Esophagus muscularis mucosa (tissue), 4 donors: Measurements from ENCODE around the gene GASK1A. TPM values are rescaled to one million over a fixed set of nuclear protein-coding genes. Genes with fewer than 3 reads are reported as not detected.

Experiments
- DNase-seq: peaks from one replicate; pipeline ENCODE4 v3.0.0-alpha.2; 2017; ENCODE audit errors: extremely low spot score
- H3K27ac ChIP-seq, 4 donors: fragments of 200-600 bp; sonication (generic); replicated peaks in 1 of 4; 1 replicate in 3 of 4; 2 replicates in 1 of 4; pipeline ENCODE4 v1.5.1; 2016 to 2019; ENCODE audit warnings: mild to moderate bottlenecking in 1 of 4
- H3K27me3 ChIP-seq, 4 donors: fragments of 200-600 bp; sonication (generic); one replicate each; pipeline versions ENCODE4 v1.5.1 to v1.6.0; 2016 to 2019
- H3K36me3 ChIP-seq, 4 donors: fragments of 200-600 bp; sonication (generic); one replicate each; pipeline ENCODE4 v1.5.1; 2016 to 2019
- H3K4me1 ChIP-seq, 4 donors: fragments of 200-600 bp; sonication (generic); one replicate each; pipeline ENCODE4 v1.5.1; 2016 to 2019
- H3K4me3 ChIP-seq, 4 donors: fragments of 200-600 bp; sonication (generic); 1 replicate in 2 of 4; 2 replicates in 2 of 4; pipeline ENCODE4 v1.5.1; 2016 to 2019; ENCODE audit warnings: mild to moderate bottlenecking in 4 of 4, moderate library complexity in 1 of 4
- H3K9me3 ChIP-seq, 4 donors: fragments of 200-600 bp; sonication (generic); 1 replicate in 3 of 4; 2 replicates in 1 of 4; pipeline ENCODE4 v1.5.1; 2016 to 2019
- CTCF ChIP-seq, 3 experiments: fragments of 200-600 bp in 2 of 3; fragments of 450-650 bp in 1 of 3; sonication (generic) in 2 of 3; IDR thresholded peaks; one replicate each; pipeline ENCODE4 v1.5.1; 2017 to 2019; ENCODE audit warnings: antibody characterized with exemption in 3 of 3, mild to moderate bottlenecking in 2 of 3, moderate library complexity in 1 of 3
- EP300 ChIP-seq: sonication (generic); formaldehyde crosslinking; IDR thresholded peaks from one replicate; pipeline ENCODE4 v1.6.1; 2017; ENCODE audit warnings: antibody characterized with exemption
- POLR2A ChIP-seq: fragments of 450-650 bp; IDR thresholded peaks from one replicate; pipeline ENCODE4 v1.6.1; 2017; ENCODE audit warnings: antibody characterized with exemption, moderate library complexity, mild to moderate bottlenecking, low read depth
- POLR2AphosphoS5 ChIP-seq, 2 donors: sonication (generic); formaldehyde crosslinking; IDR thresholded peaks; one replicate each; pipeline ENCODE4 v1.6.1; 2017; ENCODE audit warnings: antibody characterized with exemption in 2 of 2
- WGBS: methylation state at CpG from one replicate; pipeline ENCODE4 v1.1.5; 2018; 5-methylcytosine and 5-hydroxymethylcytosine counted together
- intact Hi-C: fragments of 100-400 bp; cut with DNase I; formaldehyde crosslinking; loops from one replicate; pipeline ENCODE4 v1.15.1; 2023
- total RNA-seq, 4 donors: library from RNA; depleted of rRNA; stranded (reverse); fragments of >200 nt; gene quantifications; one replicate each; pipeline versions ENCODE4 v1.1.0 to v1.2.1, GENCODE V29; 2016

Gene GASK1A
- total RNA-seq, 4 donors from 2014 or later, result 10.2 to 22.1 (median 15.8) TPM

- no peak overlapping the region for H3K27ac ChIP-seq
Observed at GRCh38 chr3:43094851-43095250, 115.7 kb downstream of the GASK1A start.

GRCh38 chr3:43095370-43095769 lies 116.3 kb downstream of the GASK1A start:
- Histone ChIP-seq H3K4me3 (no peak overlapping the region), H3K4me1 (peaks cover 18 to 49% (median 36%) of the 10 kb centered on the region in 4 donors), H3K9me3 (no peaks in the 10 kb centered on the region), H3K27me3 (no peaks in the 10 kb centered on the region), H3K36me3 (no peaks in the 10 kb centered on the region), H3K27ac (no peak overlapping the region)
- intact Hi-C loops, result no loop called here
- 97% methylated on average over 5 of the region's 5 CpGs for WGBS
- TF ChIP-seq EP300 (no peak), POLR2AphosphoS5 (IDR thresholded peaks at IDR 0.05) (no peak), CTCF (IDR thresholded peaks at IDR 0.05) (no peak), POLR2A (no peak)
- DNase-seq, result no peak

More at GRCh38 chr3:43094851-43095250, 115.7 kb downstream of the GASK1A start:
- no peak for DNase-seq
- intact Hi-C loops, result no loop called here
- WGBS, result 96% methylated on average over 3 of the region's 4 CpGs
- TF ChIP-seq EP300 (no peak), CTCF (IDR thresholded peaks at IDR 0.05) (no peak), POLR2AphosphoS5 (IDR thresholded peaks at IDR 0.05) (no peak), POLR2A (no peak)
- Histone ChIP-seq H3K36me3 (no peaks in the 10 kb centered on the region), H3K4me1 (peaks cover 20 to 55% (median 40%) of the 10 kb centered on the region in 4 donors), H3K4me3 (no peak overlapping the region), H3K27me3 (no peaks in the 10 kb centered on the region), H3K9me3 (no peaks in the 10 kb centered on the region)

- Histone ChIP-seq H3K36me3 (peaks cover 0 to 3% (median 0%) of the 10 kb centered on the region in 4 donors), H3K27me3 (no peaks in the 10 kb centered on the region), H3K4me3 (no peak overlapping the region), H3K27ac (no peak overlapping the region), H3K4me1 (peaks cover 12 to 36% (median 24%) of the 10 kb centered on the region in 4 donors), H3K9me3 (no peaks in the 10 kb centered on the region)
- TF ChIP-seq CTCF (IDR thresholded peaks at IDR 0.05), result no peak
- TF ChIP-seq POLR2A, result no peak
- no peak for TF ChIP-seq POLR2AphosphoS5 (IDR thresholded peaks at IDR 0.05)
- TF ChIP-seq EP300, result no peak
- intact Hi-C loops, result no loop called here
- DNase-seq, result no peak
- 85% methylated on average over 3 of the region's 3 CpGs for WGBS
Observed at GRCh38 chr3:43096761-43097160, 117.7 kb downstream of the GASK1A start.

- 73% methylated on average over 5 of the region's 5 CpGs for whole genome bisulfite sequencing
- Histone ChIP-seq H3K9me3 (no peaks in the 10 kb centered on the region), H3K4me3 (no peak overlapping the region), H3K4me1 (peaks cover 12 to 29% (median 22%) of the 10 kb centered on the region in 4 donors), H3K27me3 (no peaks in the 10 kb centered on the region), H3K36me3 (peaks cover 0 to 3% (median 0%) of the 10 kb centered on the region in 4 donors), H3K27ac (no peak overlapping the region)
- intact Hi-C loops, result no loop called here
- DNase-seq, result no peak
- TF ChIP-seq POLR2A (no peak), CTCF (IDR thresholded peaks at IDR 0.05) (no peak), EP300 (no peak), POLR2AphosphoS5 (IDR thresholded peaks at IDR 0.05) (no peak)
Observed at GRCh38 chr3:43097400-43098080, 118.4 kb downstream of the GASK1A start.
